ENCODE results near the gene LIN7C.
A peak's percentile ranks its signal among the peaks of the same experiment; 100 is the strongest.

LIN7C gene

GRCh38 chr11:27470826-27471588 is 35.6 kb downstream of the LIN7C start:
- no peak for TF ChIP-seq CTCF (IDR thresholded peaks at IDR 0.05; ENCODE audit: low read depth, low read length)
- peak overlapping the region; percentile 67 for H3K4me3 ChIP-seq (ENCODE audit: low read depth, low read length)

- no peak overlapping the region for H3K4me3 ChIP-seq (ENCODE audit: low read depth, low read length)
- no peak for TF ChIP-seq CTCF (IDR thresholded peaks at IDR 0.05; ENCODE audit: low read depth, low read length)
Measured at GRCh38 chr11:27470166-27470565, 36.4 kb downstream of the LIN7C start.

- TF ChIP-seq CTCF (IDR thresholded peaks at IDR 0.05; ENCODE audit: low read depth, low read length) = no peak
- H3K4me3 ChIP-seq (ENCODE audit: low read depth, low read length) = no peak overlapping the region
Measured at GRCh38 chr11:27468995-27469695, 37.4 kb downstream of the LIN7C start.

GRCh38 chr11:27468209-27468994 is 38.2 kb downstream of the LIN7C start:
- TF ChIP-seq CTCF (IDR thresholded peaks at IDR 0.05; ENCODE audit: low read depth, low read length) = no peak
- H3K4me3 ChIP-seq (ENCODE audit: low read depth, low read length) = no peak overlapping the region

- no peak for TF ChIP-seq CTCF (IDR thresholded peaks at IDR 0.05; ENCODE audit: low read depth, low read length)
- no peak overlapping the region for H3K4me3 ChIP-seq (ENCODE audit: low read depth, low read length)
Measured at GRCh38 chr11:27467181-27467913, 39.2 kb downstream of the LIN7C start.

GRCh38 chr11:27466363-27466762 is 40.2 kb downstream of the LIN7C start:
- no peak for TF ChIP-seq CTCF (IDR thresholded peaks at IDR 0.05; ENCODE audit: low read depth, low read length)
- H3K4me3 ChIP-seq (ENCODE audit: low read depth, low read length) = no peak overlapping the region

All from WI38 (cell line).